ENCODE results near the gene JPT1. TPM values are rescaled to one million over a fixed set of nuclear protein-coding genes. Genes with fewer than 3 reads are reported as not detected.

The JPT1 gene
- total and polyA plus RNA-seq, 7 donors, result 17.5 to 627 (median 19.1) TPM

GRCh38 chr17:75103601-75104554, 50.4 kb downstream of the JPT1 start:
- Histone ChIP-seq H3K27me3 (no peaks in the 10 kb centered on the region), H3K4me1 (peaks cover 0 to 12% (median 1%) of the 10 kb centered on the region in 4 donors), H3K4me3 (no peak overlapping the region), H3K9me3 (no peaks in the 10 kb centered on the region), H3K36me3 (peaks cover 0 to 13% (median 0%) of the 10 kb centered on the region in 4 donors), H3K27ac (peak overlapping the region in 2 of 4 donors; percentile 31 to 45)
- TF ChIP-seq POLR2AphosphoS5 (IDR thresholded peaks at IDR 0.05) (peak in 2 of 4 donors; percentile 22 to 53), POLR2A (IDR thresholded peaks at IDR 0.05) (no peak)
- DNase-seq, result no peak
- intact Hi-C loops (cut with DNase I), result no loop called here
- 91 to 92% methylated on average over 14 of the region's 14 CpGs for WGBS, 2 donors

GRCh38 chr17:75102385-75102821, 51.9 kb downstream of the JPT1 start:
- no peak for DNase-seq
- intact Hi-C loops (cut with DNase I), result no loop called here
- no peak for TF ChIP-seq CTCF (IDR thresholded peaks at IDR 0.05)
- peaks cover 0 to 13% (median 0%) of the 10 kb centered on the region in 4 donors for H3K36me3 ChIP-seq
- no peaks in the 10 kb centered on the region for H3K9me3 ChIP-seq
- H3K4me3 ChIP-seq, result no peak overlapping the region
- peaks cover 0 to 10% (median 0%) of the 10 kb centered on the region in 4 donors for H3K4me1 ChIP-seq
- 51 to 67% methylated on average over 12 of the region's 12 CpGs for WGBS, 2 donors
- H3K27ac ChIP-seq, result no peak overlapping the region
- H3K27me3 ChIP-seq, result no peaks in the 10 kb centered on the region

- Histone ChIP-seq H3K4me3 (no peak overlapping the region), H3K36me3 (peaks cover 0 to 13% (median 0%) of the 10 kb centered on the region in 4 donors), H3K27ac (no peak overlapping the region), H3K9me3 (no peaks in the 10 kb centered on the region), H3K27me3 (no peaks in the 10 kb centered on the region), H3K4me1 (peaks cover 0 to 10% (median 7%) of the 10 kb centered on the region in 4 donors)
- TF ChIP-seq CTCF (IDR thresholded peaks at IDR 0.05) (no peak), POLR2A (IDR thresholded peaks at IDR 0.05) (no peak), POLR2AphosphoS5 (IDR thresholded peaks at IDR 0.05) (no peak), EP300 (IDR thresholded peaks at IDR 0.05) (no peak)
- 97 to 98% methylated on average over 31 of the region's 31 CpGs for WGBS, 2 donors
- DNase-seq, result no peak
- intact Hi-C loops (cut with DNase I), result no loop called here
These were observed 54.3 kb downstream of the JPT1 start for GRCh38 chr17:75099881-75100595.

GRCh38 chr17:75098861-75099260, 55.5 kb downstream of the JPT1 start:
- Histone ChIP-seq H3K4me1 (peaks cover 0 to 8% (median 6%) of the 10 kb centered on the region in 4 donors), H3K4me3 (no peak overlapping the region), H3K36me3 (peaks cover 0 to 13% (median 0%) of the 10 kb centered on the region in 4 donors), H3K27me3 (no peaks in the 10 kb centered on the region), H3K9me3 (no peaks in the 10 kb centered on the region), H3K27ac (no peak overlapping the region)
- no peak for TF ChIP-seq POLR2AphosphoS5 (IDR thresholded peaks at IDR 0.05)
- TF ChIP-seq POLR2A (IDR thresholded peaks at IDR 0.05), result no peak
- no peak for TF ChIP-seq CTCF (IDR thresholded peaks at IDR 0.05)
- TF ChIP-seq EP300 (IDR thresholded peaks at IDR 0.05), result no peak
- intact Hi-C loops (cut with DNase I), result no loop called here
- WGBS, 2 donors, result 89 to 95% methylated on average over 7 of the region's 7 CpGs
- no peak for DNase-seq

- H3K27me3 ChIP-seq, result no peaks in the 10 kb centered on the region
- H3K4me3 ChIP-seq, result no peak overlapping the region
- peaks cover 0 to 13% (median 0%) of the 10 kb centered on the region in 4 donors for H3K36me3 ChIP-seq
- intact Hi-C loops (cut with DNase I), result no loop called here
- no peak overlapping the region for H3K27ac ChIP-seq
- DNase-seq, result no peak
- WGBS, 2 donors, result 94 to 95% methylated on average over 7 of the region's 7 CpGs
- H3K9me3 ChIP-seq, result no peaks in the 10 kb centered on the region
- peaks cover 0 to 8% (median 3%) of the 10 kb centered on the region in 4 donors for H3K4me1 ChIP-seq
- no peak for TF ChIP-seq CTCF (IDR thresholded peaks at IDR 0.05)
- TF ChIP-seq EP300 (IDR thresholded peaks at IDR 0.05), result no peak
- TF ChIP-seq POLR2A (IDR thresholded peaks at IDR 0.05), result no peak
These were observed 56.4 kb downstream of the JPT1 start for GRCh38 chr17:75097865-75098264.
